ENCODE measurements around the gene PDXP. TPM values are rescaled to one million over a fixed set of nuclear protein-coding genes. Genes with fewer than 3 reads are reported as not detected.

The PDXP gene
- total RNA-seq, 1 donor: 9.9 TPM

GRCh38 chr22:37714634-37715033 lies 56.1 kb downstream of the PDXP start:
- no peak for TF ChIP-seq CTCF (IDR thresholded peaks at IDR 0.05; ENCODE audit: insufficient read depth, low read depth, low read length)
- no peak overlapping the region for H3K4me3 ChIP-seq (ENCODE audit: low read depth, low read length)
- DNase-seq (ENCODE audit: low read depth): no peak

- H3K4me3 ChIP-seq (ENCODE audit: low read depth, low read length): no peak overlapping the region
- DNase-seq (ENCODE audit: low read depth): no peak
- TF ChIP-seq CTCF (IDR thresholded peaks at IDR 0.05; ENCODE audit: insufficient read depth, low read depth, low read length): no peak
These were observed 57.2 kb downstream of the PDXP start for GRCh38 chr22:37715760-37716159.

Small RNA genes within 50 kb of the gene (small RNA-seq; reads per million reads assigned to genes)
- gene RN7SL385P: not detected

Other genes with a start within 250 kb of the PDXP start
- under 0.01 and 0.32 TPM in 2 replicates for gene ELFN2, start 231.2 kb upstream of the PDXP start, total RNA-seq
- under 0.01 TPM in 1 of 2 replicates, not detected in the other for gene MFNG, start 172.3 kb upstream of the PDXP start, total RNA-seq
- 3.0 and 3.5 TPM in 2 replicates for gene CARD10, start 139.3 kb upstream of the PDXP start, total RNA-seq
- gene CDC42EP1, start 98.2 kb upstream of the PDXP start, total RNA-seq: 22.9 and 33.2 TPM in 2 replicates
- gene LGALS2, start 78.6 kb upstream of the PDXP start, total RNA-seq: not detected in 2 replicates
- gene GGA1, start 49.9 kb upstream of the PDXP start, total RNA-seq: 33.2 and 39.0 TPM in 2 replicates
- gene SH3BP1, start 19.1 kb upstream of the PDXP start, total RNA-seq: 9.0 and 11.2 TPM in 2 replicates
- 3,707 and 5,728 TPM in 2 replicates for gene LGALS1, start 16.9 kb downstream of the PDXP start, total RNA-seq
- 7.3 and 10.3 TPM in 2 replicates for gene NOL12, start 27.6 kb downstream of the PDXP start, total RNA-seq
- 121 and 141 TPM in 2 replicates for gene TRIOBP, start 38.3 kb downstream of the PDXP start, total RNA-seq
- 20.3 and 31.1 TPM in 2 replicates for gene GCAT, start 149.2 kb downstream of the PDXP start, total RNA-seq
- gene GALR3, start 164.7 kb downstream of the PDXP start, total RNA-seq: under 0.01 TPM in 1 of 2 replicates, not detected in the other
- gene ANKRD54, start 185.6 kb downstream of the PDXP start, total RNA-seq: 24.8 and 28.5 TPM in 2 replicates
- 230 and 285 TPM in 2 replicates for gene EIF3L, start 190.7 kb downstream of the PDXP start, total RNA-seq
- gene MICALL1, start 247.6 kb downstream of the PDXP start, total RNA-seq: 39.3 and 47.9 TPM in 2 replicates